ENCODE results near the gene TRAPPC1.

The TRAPPC1 gene

DNA sequence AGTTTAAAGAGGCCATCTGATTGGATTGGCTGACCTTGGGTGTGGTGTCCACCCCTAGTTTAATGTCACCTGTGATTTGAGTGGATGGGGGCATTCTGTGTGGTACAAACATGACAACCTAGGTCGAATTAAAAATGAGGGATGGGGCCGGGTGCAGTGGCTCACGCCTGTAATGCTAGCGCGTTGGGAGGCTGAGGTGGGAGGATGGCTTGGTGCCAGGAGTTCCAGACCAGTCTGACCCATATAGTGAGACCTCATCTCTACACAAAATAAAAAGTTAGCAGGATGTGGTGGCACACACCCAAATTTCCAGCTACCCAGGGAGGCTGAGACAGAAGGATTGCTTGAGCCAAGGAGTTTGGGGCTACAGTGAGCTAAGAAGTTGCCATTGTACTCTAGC, 14.7 kb upstream of the TRAPPC1 start:
- peaks cover 76% of the 10 kb centered on the region for H3K36me3 ChIP-seq (ENCODE audit: insufficient read depth, low read length)
- H3K4me3 ChIP-seq: no peak overlapping the region
- no peak for DNase-seq (ENCODE audit: low read depth, low spot score)
- no peak overlapping the region for H3K27ac ChIP-seq
- TF ChIP-seq POLR2AphosphoS5 (IDR thresholded peaks at IDR 0.05; ENCODE audit: borderline replicate concordance, low read depth, low read length): no peak
- TF ChIP-seq FOXP2 (optimal IDR thresholded peaks at IDR 0.05; ENCODE audit: control extremely low read depth, extremely low read length, insufficient read depth): no peak
- no peak for TF ChIP-seq EZH2 (IDR thresholded peaks at IDR 0.05)
- H3K9me3 ChIP-seq (ENCODE audit: low read depth, low read length): no peaks in the 10 kb centered on the region
- H3K9ac ChIP-seq (ENCODE audit: insufficient read length): no peak overlapping the region

DNA sequence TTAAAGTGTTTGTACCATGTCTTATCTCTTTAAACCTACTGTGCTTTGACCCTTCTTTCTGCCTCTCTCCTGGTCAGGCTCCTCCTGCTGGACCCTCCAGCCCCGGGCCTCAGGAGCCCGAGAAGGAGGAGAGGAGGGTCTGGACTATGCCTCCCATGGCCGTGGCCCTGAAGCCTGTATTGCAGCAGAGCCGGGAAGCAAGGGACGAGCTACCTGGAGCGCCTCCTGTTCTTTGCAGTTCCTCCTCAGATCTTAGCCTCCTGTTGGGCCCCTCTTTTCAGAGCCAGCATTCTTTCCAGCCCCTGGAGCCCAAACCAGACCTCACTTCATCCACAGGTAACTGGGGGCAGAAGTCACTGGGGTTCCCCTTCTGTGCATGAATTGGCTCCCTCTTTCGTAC, 13.9 kb upstream of the TRAPPC1 start:
- H3K36me3 ChIP-seq (ENCODE audit: insufficient read depth, low read length): peaks cover 84% of the 10 kb centered on the region
- H3K9me3 ChIP-seq (ENCODE audit: low read depth, low read length): no peaks in the 10 kb centered on the region
- DNase-seq (ENCODE audit: low read depth, low spot score): no peak
- no peak overlapping the region for H3K4me3 ChIP-seq
- TF ChIP-seq FOXP2 (optimal IDR thresholded peaks at IDR 0.05; ENCODE audit: control extremely low read depth, extremely low read length, insufficient read depth): no peak
- TF ChIP-seq EZH2 (IDR thresholded peaks at IDR 0.05): no peak
- TF ChIP-seq POLR2AphosphoS5 (IDR thresholded peaks at IDR 0.05; ENCODE audit: borderline replicate concordance, low read depth, low read length): no peak
- H3K27ac ChIP-seq: no peak overlapping the region
- H3K9ac ChIP-seq (ENCODE audit: insufficient read length): no peak overlapping the region

DNA sequence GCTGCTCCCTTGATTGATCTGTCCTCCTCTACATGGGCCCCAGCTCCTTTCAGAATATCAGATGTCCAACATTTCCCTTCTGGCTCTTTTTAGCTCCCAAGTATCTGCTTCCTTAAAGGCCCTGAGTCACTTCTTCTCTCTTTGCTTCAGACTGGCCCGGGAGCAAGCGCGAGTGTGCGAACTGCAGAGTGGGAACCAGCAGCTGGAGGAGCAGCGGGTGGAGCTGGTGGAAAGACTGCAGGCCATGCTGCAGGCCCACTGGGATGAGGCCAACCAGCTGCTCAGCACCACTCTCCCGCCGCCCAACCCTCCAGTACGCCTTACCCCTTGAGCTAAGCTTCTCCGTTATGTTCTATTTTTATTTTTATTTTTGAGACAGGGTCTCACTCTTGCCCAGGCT, 12.6 kb upstream of the TRAPPC1 start:
- Histone ChIP-seq H3K4me3 (no peak overlapping the region), H3K9ac (ENCODE audit: insufficient read length) (no peak overlapping the region), H3K9me3 (ENCODE audit: low read depth, low read length) (no peaks in the 10 kb centered on the region), H3K36me3 (ENCODE audit: insufficient read depth, low read length) (peaks cover 84% of the 10 kb centered on the region), H3K27ac (no peak overlapping the region)
- no peak for DNase-seq (ENCODE audit: low read depth, low spot score)
- TF ChIP-seq EZH2 (IDR thresholded peaks at IDR 0.05) (no peak), POLR2AphosphoS5 (IDR thresholded peaks at IDR 0.05; ENCODE audit: borderline replicate concordance, low read depth, low read length) (no peak), FOXP2 (optimal IDR thresholded peaks at IDR 0.05; ENCODE audit: control extremely low read depth, extremely low read length, insufficient read depth) (no peak)

DNA sequence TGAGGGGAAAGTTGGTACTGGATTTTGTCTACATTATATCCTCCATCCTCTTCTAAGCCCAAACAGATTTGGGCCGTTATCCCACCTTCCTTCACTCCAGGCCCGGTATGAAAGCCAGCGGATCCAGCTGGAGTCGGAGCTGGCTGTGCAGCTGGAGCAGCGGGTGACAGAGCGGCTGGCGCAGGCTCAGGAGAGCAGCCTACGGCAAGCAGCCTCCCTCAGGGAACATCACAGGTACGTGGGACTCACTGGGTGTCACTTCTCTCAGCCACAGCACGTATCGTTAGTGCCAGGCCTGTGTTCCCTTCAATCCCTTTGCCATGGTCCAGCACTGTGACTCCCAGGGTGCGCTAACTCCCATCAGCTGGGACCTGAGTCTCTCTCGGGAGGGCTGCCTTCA, 11.5 kb upstream of the TRAPPC1 start:
- Histone ChIP-seq H3K9me3 (ENCODE audit: low read depth, low read length) (no peaks in the 10 kb centered on the region), H3K4me3 (no peak overlapping the region), H3K9ac (ENCODE audit: insufficient read length) (no peak overlapping the region), H3K36me3 (ENCODE audit: insufficient read depth, low read length) (peaks cover 80% of the 10 kb centered on the region), H3K27ac (no peak overlapping the region)
- no peak for TF ChIP-seq EZH2 (IDR thresholded peaks at IDR 0.05)
- TF ChIP-seq POLR2AphosphoS5 (IDR thresholded peaks at IDR 0.05; ENCODE audit: borderline replicate concordance, low read depth, low read length): no peak
- TF ChIP-seq FOXP2 (optimal IDR thresholded peaks at IDR 0.05; ENCODE audit: control extremely low read depth, extremely low read length, insufficient read depth): no peak
- DNase-seq (ENCODE audit: low read depth, low spot score): no peak

DNA sequence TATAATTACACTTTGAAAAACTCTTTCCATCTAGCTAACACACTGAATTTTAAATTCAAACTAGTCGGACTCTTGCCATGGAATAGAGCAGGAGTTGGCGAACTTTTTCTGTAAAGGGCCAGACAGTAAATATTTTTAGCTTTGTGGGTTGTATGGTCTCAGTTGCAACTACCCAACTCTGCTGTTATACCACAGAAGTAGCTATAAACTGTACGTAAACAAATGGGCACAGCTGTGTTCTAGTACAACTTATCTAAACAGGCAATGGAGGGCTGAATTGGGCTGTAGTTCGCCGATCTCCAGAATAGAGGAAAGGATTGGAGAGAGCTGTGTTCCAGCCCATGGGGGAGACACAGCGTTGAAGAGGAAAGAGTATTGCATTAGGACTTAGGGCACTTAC, 9.0 kb upstream of the TRAPPC1 start:
- no peak for DNase-seq (ENCODE audit: low read depth, low spot score)
- TF ChIP-seq EZH2 (IDR thresholded peaks at IDR 0.05) (no peak), FOXP2 (optimal IDR thresholded peaks at IDR 0.05; ENCODE audit: control extremely low read depth, extremely low read length, insufficient read depth) (no peak), POLR2AphosphoS5 (IDR thresholded peaks at IDR 0.05; ENCODE audit: borderline replicate concordance, low read depth, low read length) (no peak)
- peaks cover 77% of the 10 kb centered on the region for H3K36me3 ChIP-seq (ENCODE audit: insufficient read depth, low read length)
- no peak overlapping the region for H3K27ac ChIP-seq
- no peak overlapping the region for H3K4me3 ChIP-seq
- H3K9ac ChIP-seq (ENCODE audit: insufficient read length): no peak overlapping the region
- no peaks in the 10 kb centered on the region for H3K9me3 ChIP-seq (ENCODE audit: low read depth, low read length)

DNA sequence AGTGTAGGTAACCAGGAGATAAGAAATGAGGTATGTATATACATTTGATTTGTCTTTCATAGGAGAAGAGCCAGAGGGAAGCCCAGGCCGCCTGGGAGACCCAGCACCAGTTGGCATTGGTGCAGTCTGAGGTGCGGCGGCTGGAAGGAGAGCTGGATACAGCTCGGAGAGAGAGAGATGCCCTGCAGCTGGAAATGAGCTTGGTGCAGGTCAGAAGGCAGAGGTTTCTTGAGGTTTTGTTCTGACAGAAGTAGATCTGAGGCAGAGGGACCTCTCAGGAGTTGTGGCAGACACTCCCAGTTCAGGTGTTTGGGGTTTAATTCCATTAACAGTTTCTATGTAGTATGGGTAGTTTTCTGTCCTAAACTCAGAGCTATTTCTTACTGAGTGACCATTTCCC, 8.3 kb upstream of the TRAPPC1 start:
- TF ChIP-seq EZH2 (IDR thresholded peaks at IDR 0.05) (no peak), FOXP2 (optimal IDR thresholded peaks at IDR 0.05; ENCODE audit: control extremely low read depth, extremely low read length, insufficient read depth) (no peak), POLR2AphosphoS5 (IDR thresholded peaks at IDR 0.05; ENCODE audit: borderline replicate concordance, low read depth, low read length) (no peak)
- DNase-seq (ENCODE audit: low read depth, low spot score): no peak
- Histone ChIP-seq H3K9me3 (ENCODE audit: low read depth, low read length) (no peaks in the 10 kb centered on the region), H3K27ac (no peak overlapping the region), H3K36me3 (ENCODE audit: insufficient read depth, low read length) (peaks cover 77% of the 10 kb centered on the region), H3K4me3 (no peak overlapping the region), H3K9ac (ENCODE audit: insufficient read length) (no peak overlapping the region)

DNA sequence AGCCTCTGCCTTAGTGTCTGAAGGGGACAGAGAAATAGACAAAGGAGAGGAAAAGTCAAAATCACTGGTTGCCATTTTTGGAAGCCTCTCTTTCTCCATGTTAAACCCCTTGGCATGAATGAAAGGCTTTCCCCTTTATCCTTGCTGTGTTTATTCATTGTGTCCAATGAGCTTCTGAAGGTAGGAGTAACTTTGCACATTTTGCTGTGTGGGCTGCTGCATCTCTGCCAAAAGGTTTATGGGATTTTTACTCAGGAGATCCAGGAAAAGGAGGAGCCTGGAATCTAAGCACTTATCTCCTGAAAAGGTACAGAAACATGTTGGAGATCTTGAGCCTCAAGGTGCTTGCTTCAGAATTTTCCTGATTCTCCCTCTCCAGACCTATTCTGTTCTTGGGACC, 4.1 kb upstream of the TRAPPC1 start:
- DNase-seq (ENCODE audit: low read depth, low spot score): no peak
- H3K9ac ChIP-seq (ENCODE audit: insufficient read length): no peak overlapping the region
- H3K27ac ChIP-seq: no peak overlapping the region
- no peak overlapping the region for H3K4me3 ChIP-seq
- peaks cover 51% of the 10 kb centered on the region for H3K36me3 ChIP-seq (ENCODE audit: insufficient read depth, low read length)
- no peak for TF ChIP-seq POLR2AphosphoS5 (IDR thresholded peaks at IDR 0.05; ENCODE audit: borderline replicate concordance, low read depth, low read length)
- no peak for TF ChIP-seq EZH2 (IDR thresholded peaks at IDR 0.05)
- TF ChIP-seq FOXP2 (optimal IDR thresholded peaks at IDR 0.05; ENCODE audit: control extremely low read depth, extremely low read length, insufficient read depth): no peak
- no peaks in the 10 kb centered on the region for H3K9me3 ChIP-seq (ENCODE audit: low read depth, low read length)

DNA sequence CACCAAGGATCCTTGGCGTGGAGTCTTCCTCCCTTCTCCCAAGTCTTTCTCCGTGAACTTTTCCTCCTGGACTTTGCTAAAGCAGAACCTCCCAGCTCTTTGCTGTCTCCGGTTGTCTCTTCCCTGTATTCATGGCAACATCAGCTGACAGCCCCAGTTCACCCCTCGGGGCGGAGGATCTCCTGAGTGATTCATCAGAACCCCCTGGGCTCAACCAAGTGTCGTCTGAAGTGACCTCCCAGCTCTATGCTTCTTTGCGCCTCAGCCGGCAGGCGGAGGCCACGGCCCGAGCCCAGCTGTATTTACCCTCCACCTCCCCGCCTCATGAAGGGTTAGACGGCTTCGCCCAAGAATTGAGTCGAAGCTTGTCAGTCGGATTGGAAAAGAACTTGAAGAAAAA, 1.2 kb upstream of the TRAPPC1 start:
- DNase-seq (ENCODE audit: low read depth, low spot score): no peak
- TF ChIP-seq POLR2AphosphoS5 (IDR thresholded peaks at IDR 0.05; ENCODE audit: borderline replicate concordance, low read depth, low read length): no peak
- TF ChIP-seq EZH2 (IDR thresholded peaks at IDR 0.05): no peak
- TF ChIP-seq FOXP2 (optimal IDR thresholded peaks at IDR 0.05; ENCODE audit: control extremely low read depth, extremely low read length, insufficient read depth): no peak
- Histone ChIP-seq H3K27ac (no peak overlapping the region), H3K9me3 (ENCODE audit: low read depth, low read length) (no peaks in the 10 kb centered on the region), H3K9ac (ENCODE audit: insufficient read length) (peak overlapping the region; percentile 99), H3K36me3 (ENCODE audit: insufficient read depth, low read length) (peaks cover 28% of the 10 kb centered on the region), H3K4me3 (peak overlapping the region; percentile 100)

DNA sequence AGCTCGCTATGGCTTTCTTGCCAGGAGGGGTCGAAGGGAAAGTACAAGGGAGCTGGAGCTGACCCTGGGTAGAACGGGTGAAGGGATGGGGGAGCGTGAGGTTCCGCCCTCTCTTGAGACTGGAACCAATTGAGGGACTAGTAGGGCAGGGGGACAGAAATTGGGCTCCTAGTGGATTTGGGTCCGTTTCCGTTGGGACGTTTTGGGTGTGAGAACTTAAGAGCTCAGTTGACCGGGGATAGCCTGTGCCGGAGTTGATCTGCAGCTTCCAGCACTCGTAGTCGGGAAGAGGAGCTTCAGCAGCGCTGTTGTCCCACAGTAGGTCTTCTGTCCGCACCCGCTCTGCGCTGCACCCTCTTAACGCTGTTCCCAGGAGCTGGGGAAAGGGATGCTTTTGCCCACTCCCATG, 741 bp upstream of the TRAPPC1 start:
- H3K9ac ChIP-seq (ENCODE audit: insufficient read length): peak overlapping the region; percentile 99
- DNase-seq (ENCODE audit: low read depth, low spot score): no peak
- peak overlapping the region; percentile 65 for H3K27ac ChIP-seq
- H3K4me3 ChIP-seq: peak overlapping the region; percentile 100
- TF ChIP-seq EZH2 (IDR thresholded peaks at IDR 0.05) (no peak), POLR2AphosphoS5 (IDR thresholded peaks at IDR 0.05; ENCODE audit: borderline replicate concordance, low read depth, low read length) (no peak)
- peaks cover 28% of the 10 kb centered on the region for H3K36me3 ChIP-seq (ENCODE audit: insufficient read depth, low read length)
- no peaks in the 10 kb centered on the region for H3K9me3 ChIP-seq (ENCODE audit: low read depth, low read length)
